Endothelial cell of umbilical vein (primary cell): ENCODE measurements around the gene MUC22. TPM values are rescaled to one million over a fixed set of nuclear protein-coding genes. Genes with fewer than 3 reads are reported as not detected.

Experiments used
- BruUV-seq: library from RNA; stranded (reverse); fragments of 400-500 nt; replicated peaks from 2 replicates; lab custom pipeline; 2021; lab: Mats Ljungman, UMichigan
- CTCF ChIA-PET: fragments of 300-600, 350-600 bp; sonication (Branson Sonifier 250); formaldehyde crosslinking; loops from one replicate; lab custom pipeline; 2021; ENCODE audit warnings: antibody characterized with exemption, inconsistent platforms; lab: Charles Lee
- POLR2A ChIA-PET: fragments of 300-600, 350-600 bp; sonication (Branson Sonifier 250); formaldehyde crosslinking; loops from one replicate; lab custom pipeline; 2021; ENCODE audit warnings: antibody characterized with exemption, inconsistent platforms; lab: Charles Lee
- DNase-seq: peaks from one replicate; pipeline ENCODE4 v3.0.0-alpha.2; 2011; ENCODE audit warnings: low read depth, low spot score
- FAIRE-seq: peaks from 2 replicates; lab custom pipeline; 2011; peaks lifted over from hg19 to GRCh38; lab: Jason Lieb, UNC
- H2AFZ ChIP-seq: 2 replicates; pipeline ENCODE4 v1.6.0; 2012; ENCODE audit warnings: low read depth, low read length, control low read depth, inconsistent platforms
- H3K27ac ChIP-seq: 2 replicates; pipeline ENCODE4 v1.5.1; 2011; ENCODE audit warnings: low read depth, mild to moderate bottlenecking, control low read depth, low read length, moderate library complexity; ENCODE audit not compliant: insufficient read depth
- H3K27me3 ChIP-seq, 2 experiments: 2 replicates each; pipeline versions ENCODE4 v1.6.0 to v1.6.1; 2011; ENCODE audit warnings: low read length in 2 of 2, mixed read lengths in 1 of 2; ENCODE audit not compliant: control insufficient read depth in 2 of 2, insufficient read depth in 2 of 2
- H3K36me3 ChIP-seq, 2 experiments: 2 replicates in 1 of 2; 3 replicates in 1 of 2; pipeline ENCODE4 v1.5.1; 2011; ENCODE audit warnings: low read length in 2 of 2, mild to moderate bottlenecking in 1 of 2, moderate library complexity in 1 of 2; ENCODE audit not compliant: control insufficient read depth in 2 of 2, insufficient read depth in 2 of 2; ENCODE audit errors: extremely low read depth in 1 of 2
- H3K4me1 ChIP-seq: 3 replicates; pipeline ENCODE4 v1.5.1; 2011; ENCODE audit warnings: mild to moderate bottlenecking, low read length; ENCODE audit not compliant: control insufficient read depth, insufficient read depth; ENCODE audit errors: extremely low read depth
- H3K4me2 ChIP-seq: 2 replicates; pipeline ENCODE4 v1.6.1; 2011; ENCODE audit warnings: low read length, control low read depth, mixed read lengths; ENCODE audit not compliant: insufficient read depth
- H3K4me3 ChIP-seq, 3 experiments: fragments of 200-600 bp in 1 of 3; sonication (generic), shearing (Covaris generic) in 1 of 3; replicated peaks in 1 of 3; 2 replicates each; pipeline ENCODE4 v1.5.1; 2011 to 2016; ENCODE audit warnings: control low read depth in 3 of 3, low read length in 3 of 3, mild to moderate bottlenecking in 2 of 3, inconsistent platforms in 1 of 3, low read depth in 1 of 3, moderate library complexity in 1 of 3; ENCODE audit not compliant: insufficient read depth in 1 of 3
- H3K79me2 ChIP-seq: 2 replicates; pipeline ENCODE4 v1.6.0; 2012; ENCODE audit warnings: low read length, inconsistent platforms; ENCODE audit not compliant: control insufficient read depth, insufficient read depth
- H3K9ac ChIP-seq: replicated peaks from 2 replicates; pipeline ENCODE3; 2011; ENCODE audit warnings: low read length, control low read depth; ENCODE audit not compliant: insufficient read depth; ENCODE audit errors: extremely low read depth
- H3K9me1 ChIP-seq: replicated peaks from 3 replicates; pipeline ENCODE4 v1.6.0; 2011; ENCODE audit warnings: mild to moderate bottlenecking, low read length; ENCODE audit not compliant: control insufficient read depth, insufficient read depth; ENCODE audit errors: extremely low read depth
- H3K9me3 ChIP-seq: replicated peaks from 2 replicates; pipeline ENCODE4 v1.5.1; 2012; ENCODE audit warnings: low read length, inconsistent platforms; ENCODE audit not compliant: control insufficient read depth, insufficient read depth
- H4K20me1 ChIP-seq: replicated peaks from 2 replicates; pipeline ENCODE3; 2011; ENCODE audit warnings: mild to moderate bottlenecking, low read length; ENCODE audit not compliant: control insufficient read depth, insufficient read depth; ENCODE audit errors: extremely low read depth
- EZH2 ChIP-seq: IDR thresholded peaks from 2 replicates; pipeline ENCODE4 v1.6.1; 2012; ENCODE audit warnings: borderline replicate concordance, low read depth, mild to moderate bottlenecking, moderate library complexity, low read length, inconsistent platforms; ENCODE audit not compliant: severe bottlenecking
- FOS ChIP-seq: IDR thresholded peaks from 2 replicates; pipeline ENCODE4 v1.6.1; 2011; ENCODE audit warnings: mild to moderate bottlenecking, low read length, moderate library complexity, borderline replicate concordance; ENCODE audit not compliant: insufficient read depth
- GATA2 ChIP-seq: IDR thresholded peaks from 2 replicates; pipeline ENCODE4 v1.7.0; 2011; ENCODE audit warnings: low read depth, mild to moderate bottlenecking, moderate library complexity, mixed read lengths, low read length; ENCODE audit not compliant: insufficient read length, insufficient read depth
- JUN ChIP-seq: IDR thresholded peaks from 2 replicates; pipeline ENCODE4 v1.6.1; 2011; ENCODE audit warnings: borderline replicate concordance, low read depth; ENCODE audit not compliant: insufficient read length, insufficient read depth
- MYC ChIP-seq: IDR thresholded peaks from one replicate; pipeline ENCODE4 v1.6.1; 2011; ENCODE audit warnings: mild to moderate bottlenecking, low read depth, low read length
- POLR2A ChIP-seq: IDR thresholded peaks from 2 replicates; pipeline ENCODE4 v1.6.1; 2012; ENCODE audit warnings: low read depth, mild to moderate bottlenecking, control low read depth, low read length
- POLR2AphosphoS5 ChIP-seq: IDR thresholded peaks from 2 replicates; pipeline ENCODE4 v1.6.1; 2012; ENCODE audit warnings: low read depth, mild to moderate bottlenecking, control low read depth, low read length, moderate library complexity; ENCODE audit not compliant: insufficient read depth
- dilution Hi-C: fragments of 300-500 bp; cut with MboI; formaldehyde crosslinking; loops from one replicate; pipeline ENCODE4 v1.15.0; 2019; ENCODE audit warnings: low sequenced_read_pairs; ENCODE audit not compliant: extremely low pct_ligation_motif_present
- intact Hi-C: fragments of 100-400 bp; cut with micrococcal nuclease; formaldehyde crosslinking; loops from one replicate; pipeline ENCODE4 v1.10.0; 2022
- polyA plus RNA-seq, 4 experiments: library from polyadenylated mRNA; depleted of rRNA in 3 of 4; stranded (reverse) in 3 of 4; unstranded in 1 of 4; fragments of >200 nt; gene quantifications; 2 replicates each; pipeline versions ENCODE4 v1.2.1 to v1.2.3, GENCODE V29; 2011 to 2012; ENCODE audit warnings: missing spikeins in 1 of 4
- total RNA-seq: library from RNA; stranded (reverse); gene quantifications from 2 replicates; pipeline ENCODE4 v1.2.3, GENCODE V29; 2021
- TF ChIP-seq, protein P1 (sequence below), 2 donors: IDR thresholded peaks; 1 replicate in 1 of 2; 2 replicates in 1 of 2; pipeline ENCODE4 v1.5.1; 2011; ENCODE audit warnings: low read length in 2 of 2, mild to moderate bottlenecking in 2 of 2, moderate library complexity in 2 of 2, control low read depth in 1 of 2, inconsistent platforms in 1 of 2, low read depth in 1 of 2; ENCODE audit not compliant: insufficient read depth in 1 of 2; ENCODE audit errors: extremely low read depth in 1 of 2
- TF ChIP-seq, protein P2 (sequence below): IDR thresholded peaks from 2 replicates; pipeline ENCODE4 v1.6.1; 2011; ENCODE audit not compliant: insufficient read depth, insufficient read length

Gene MUC22
- total and polyA plus RNA-seq, 2 donors (not counting 3 experiments of a cell fraction or from before 2014, with no cell fraction given): not detected

DNA sequence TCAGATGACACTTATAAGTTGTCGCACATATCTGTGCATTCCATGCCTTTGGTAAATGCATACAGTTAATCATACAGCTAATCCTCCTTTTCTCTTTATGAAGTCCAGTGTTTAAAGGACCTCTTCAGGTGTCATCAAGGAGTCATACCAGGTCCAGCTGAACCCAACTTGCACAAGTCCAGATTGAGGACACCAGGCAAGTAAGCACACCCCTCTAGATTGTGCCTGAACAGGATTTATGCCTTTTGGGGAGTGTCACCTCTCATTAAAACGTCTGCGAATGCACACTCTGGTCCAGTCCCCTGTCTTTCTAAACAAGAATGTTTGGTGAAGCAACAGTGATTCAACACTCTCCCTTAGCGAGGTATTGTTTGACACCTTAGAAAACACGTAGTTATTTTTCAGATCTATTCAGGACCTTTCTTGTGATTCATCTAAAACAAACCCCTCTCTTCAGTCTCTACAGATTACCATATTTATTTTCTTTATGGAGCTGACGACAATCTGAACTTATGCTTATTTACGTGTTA lies 53.7 kb downstream of the MUC22 start:
- H2AFZ ChIP-seq: no peak overlapping the region
- ChIA-PET CTCF (interaction anchor here (0.9 kb wide), 1 partner anchor 16 kb away, joined by 3 read pairs; no protein-coding TSS in a partner anchor), POLR2A (no interaction called here)
- H4K20me1 ChIP-seq: no peaks in the 10 kb centered on the region
- peaks cover 11 to 17% of the 10 kb centered on the region in 2 experiments for H3K27me3 ChIP-seq
- H3K9me3 ChIP-seq: no peaks in the 10 kb centered on the region
- dilution Hi-C loops: no loop called here
- H3K9ac ChIP-seq: no peak overlapping the region
- intact Hi-C loops: no loop called here
- H3K4me2 ChIP-seq: no peak overlapping the region
- no peak overlapping the region for H3K4me3 ChIP-seq
- H3K4me1 ChIP-seq: no peaks in the 10 kb centered on the region
- no peak overlapping the region for H3K27ac ChIP-seq
- no TSS peak for BruUV-seq
- no peak for DNase-seq
- TF ChIP-seq, protein P1, sequence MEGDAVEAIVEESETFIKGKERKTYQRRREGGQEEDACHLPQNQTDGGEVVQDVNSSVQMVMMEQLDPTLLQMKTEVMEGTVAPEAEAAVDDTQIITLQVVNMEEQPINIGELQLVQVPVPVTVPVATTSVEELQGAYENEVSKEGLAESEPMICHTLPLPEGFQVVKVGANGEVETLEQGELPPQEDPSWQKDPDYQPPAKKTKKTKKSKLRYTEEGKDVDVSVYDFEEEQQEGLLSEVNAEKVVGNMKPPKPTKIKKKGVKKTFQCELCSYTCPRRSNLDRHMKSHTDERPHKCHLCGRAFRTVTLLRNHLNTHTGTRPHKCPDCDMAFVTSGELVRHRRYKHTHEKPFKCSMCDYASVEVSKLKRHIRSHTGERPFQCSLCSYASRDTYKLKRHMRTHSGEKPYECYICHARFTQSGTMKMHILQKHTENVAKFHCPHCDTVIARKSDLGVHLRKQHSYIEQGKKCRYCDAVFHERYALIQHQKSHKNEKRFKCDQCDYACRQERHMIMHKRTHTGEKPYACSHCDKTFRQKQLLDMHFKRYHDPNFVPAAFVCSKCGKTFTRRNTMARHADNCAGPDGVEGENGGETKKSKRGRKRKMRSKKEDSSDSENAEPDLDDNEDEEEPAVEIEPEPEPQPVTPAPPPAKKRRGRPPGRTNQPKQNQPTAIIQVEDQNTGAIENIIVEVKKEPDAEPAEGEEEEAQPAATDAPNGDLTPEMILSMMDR (IDR thresholded peaks at IDR 0.05; ENCODE audit: extremely low read depth in 1 of 2, insufficient read depth in 1 of 2, low read depth in 1 of 2, low read length in 2 of 2): no peak
- TF ChIP-seq EZH2 (no peak), GATA2 (no peak), POLR2A (no peak), JUN (no peak), FOS (no peak), MYC (no peak), POLR2AphosphoS5 (no peak)
- TF ChIP-seq, protein P2, sequence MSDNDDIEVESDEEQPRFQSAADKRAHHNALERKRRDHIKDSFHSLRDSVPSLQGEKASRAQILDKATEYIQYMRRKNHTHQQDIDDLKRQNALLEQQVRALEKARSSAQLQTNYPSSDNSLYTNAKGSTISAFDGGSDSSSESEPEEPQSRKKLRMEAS: no peak
- no peaks in the 10 kb centered on the region for H3K79me2 ChIP-seq
- no peaks in the 10 kb centered on the region for H3K36me3 ChIP-seq
- H3K9me1 ChIP-seq: no peaks in the 10 kb centered on the region
- no peak for FAIRE-seq
